ENCODE measurements around the gene ATP4B.

The ATP4B gene

DNA sequence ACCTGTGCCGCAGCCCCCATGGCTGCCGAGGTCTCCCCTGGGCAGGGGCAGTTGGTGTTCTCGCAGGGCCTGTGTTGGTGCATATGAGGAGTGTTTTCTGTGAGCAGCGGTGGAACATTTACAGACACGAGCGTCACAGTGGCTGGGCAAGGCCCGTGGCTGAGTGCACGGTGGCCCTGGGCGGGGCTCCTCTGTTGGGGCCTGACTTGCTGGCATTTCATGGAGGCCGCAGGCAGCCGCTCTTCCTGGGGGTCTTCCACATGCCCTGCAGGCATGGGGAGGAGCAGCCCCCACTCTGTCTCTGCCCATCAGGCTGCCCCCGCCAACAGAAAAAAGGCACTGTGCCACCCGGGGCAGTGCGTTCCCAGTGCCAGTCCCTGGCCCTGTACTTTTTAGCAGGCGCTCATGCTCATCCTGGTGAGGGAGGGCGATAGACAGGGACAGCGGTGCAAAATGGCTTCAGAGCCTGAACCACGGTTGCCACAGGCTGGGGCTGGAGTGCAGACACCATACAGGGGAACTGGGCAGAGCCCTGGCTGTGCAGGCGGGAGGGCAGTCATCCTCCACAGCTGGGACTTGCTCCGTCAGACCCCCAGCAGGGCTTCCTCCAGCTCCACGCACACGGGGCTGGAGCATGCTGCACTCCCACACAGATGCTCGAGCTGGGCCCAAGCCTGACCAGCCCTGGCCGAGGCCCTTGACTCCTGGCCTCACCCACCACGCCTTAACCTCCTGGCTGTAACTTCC is 49.9 kb downstream of the ATP4B start:
- DNase-seq (ENCODE audit: low spot score): no peak

DNA sequence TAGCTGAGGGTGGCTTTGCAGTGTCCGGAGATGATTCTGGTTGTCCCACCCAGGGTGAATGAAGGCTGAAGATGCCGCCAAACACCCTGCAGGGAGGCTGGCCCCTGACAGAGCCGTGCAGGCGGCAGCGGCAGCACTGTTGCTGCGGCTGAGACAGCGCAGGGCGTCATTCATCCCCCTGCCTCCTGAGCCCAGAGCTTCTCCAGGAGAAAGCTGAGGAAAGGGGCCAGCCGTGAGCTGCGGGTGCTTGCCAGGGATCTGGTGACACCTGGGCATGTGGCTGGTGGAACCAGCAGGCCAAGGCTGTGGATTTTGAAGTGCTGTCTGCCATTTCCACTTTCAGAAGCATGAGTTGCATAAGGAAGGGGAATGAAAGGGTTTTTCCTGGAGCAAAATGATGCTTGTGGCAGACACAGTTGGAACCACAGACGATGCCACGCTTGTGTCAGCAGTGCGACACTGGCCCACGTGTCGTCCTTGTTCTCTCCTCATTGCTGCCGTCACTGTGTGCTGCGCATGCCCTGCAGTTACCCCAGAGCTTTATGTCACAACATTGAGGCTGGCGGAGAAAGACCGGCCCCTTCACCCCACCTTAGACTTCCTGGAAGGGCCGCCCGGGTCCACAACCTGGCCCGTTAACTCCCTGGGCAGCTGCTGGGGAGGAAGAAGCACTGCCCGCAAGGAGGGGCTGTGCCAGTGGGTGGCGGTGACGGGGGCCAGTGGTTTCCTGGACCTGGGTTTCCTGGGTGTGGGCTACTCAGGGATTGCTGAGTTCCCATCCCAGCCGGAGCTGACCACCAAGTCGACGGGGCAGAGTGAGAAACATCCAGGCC is 50.7 kb downstream of the ATP4B start:
- DNase-seq (ENCODE audit: low spot score): no peak

DNA sequence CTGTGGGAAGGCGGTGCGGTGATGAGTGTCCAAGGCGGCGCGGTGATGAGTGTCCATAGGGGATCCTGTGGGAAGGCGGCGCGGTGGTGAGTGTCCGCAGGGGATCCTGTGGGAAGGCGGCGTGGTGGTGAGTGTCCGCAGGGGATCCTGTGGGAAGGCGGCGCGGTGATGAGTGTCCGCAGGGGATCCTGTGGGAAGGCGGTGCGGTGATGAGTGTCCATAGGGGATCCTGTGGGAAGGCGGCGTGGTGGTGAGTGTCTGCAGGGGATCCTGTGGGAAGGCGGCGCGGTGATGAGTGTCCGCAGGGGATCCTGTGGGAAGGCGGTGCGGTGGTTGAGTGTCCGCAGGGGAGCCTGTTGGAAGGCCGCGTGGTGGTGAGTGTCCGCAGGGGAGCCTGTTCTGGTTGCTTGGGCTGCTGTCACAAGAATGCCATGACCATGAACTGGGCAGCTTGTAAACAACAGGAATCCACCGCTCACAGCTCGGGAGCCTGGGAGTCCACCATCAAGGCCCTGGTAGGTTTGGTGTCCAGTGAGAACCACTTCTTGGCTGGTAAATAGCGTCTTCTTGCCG is 52.0 kb downstream of the ATP4B start:
- DNase-seq (ENCODE audit: low spot score): no peak

DNA sequence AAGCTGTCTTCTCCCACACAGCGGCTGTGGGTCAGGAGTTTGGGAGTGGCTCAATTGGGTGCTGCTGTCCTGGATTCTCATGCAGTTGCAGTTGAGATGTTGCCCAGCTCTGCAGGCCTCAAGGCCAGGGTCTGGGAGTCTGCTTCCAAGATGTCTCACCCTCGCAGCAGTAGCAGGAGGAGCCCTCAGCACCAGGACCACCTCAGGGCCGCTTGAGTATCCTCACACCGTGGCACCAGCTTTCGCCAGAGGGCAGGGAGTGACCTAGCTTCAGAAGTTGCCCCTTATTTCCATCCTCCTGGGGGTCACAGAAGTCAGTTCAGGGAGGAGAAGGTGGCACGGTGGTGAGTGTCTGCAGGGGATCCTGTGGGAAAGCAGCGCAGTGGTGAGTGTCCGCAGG is 52.5 kb downstream of the ATP4B start:
- DNase-seq (ENCODE audit: low spot score): no peak

DNA sequence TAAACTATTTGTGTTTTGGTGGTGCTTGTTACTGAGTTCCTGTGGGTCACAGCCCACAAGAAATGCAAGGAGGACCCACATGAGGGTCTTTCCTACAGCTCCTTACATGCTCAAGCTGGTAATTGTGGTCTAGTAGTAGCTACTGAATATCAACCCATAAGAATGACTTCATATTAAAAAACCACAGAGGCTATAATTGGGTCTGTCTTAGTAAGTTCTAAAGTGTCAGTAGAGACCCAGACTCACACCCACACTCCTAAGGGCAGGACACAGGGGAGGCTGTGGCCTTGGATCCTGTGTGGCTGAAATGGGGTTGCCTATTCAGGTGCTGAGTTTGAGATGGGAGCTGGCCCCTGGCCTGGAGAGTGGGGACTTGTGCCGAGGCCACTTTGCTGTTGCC is 53.8 kb downstream of the ATP4B start:
- no peak for DNase-seq (ENCODE audit: low spot score)

DNA sequence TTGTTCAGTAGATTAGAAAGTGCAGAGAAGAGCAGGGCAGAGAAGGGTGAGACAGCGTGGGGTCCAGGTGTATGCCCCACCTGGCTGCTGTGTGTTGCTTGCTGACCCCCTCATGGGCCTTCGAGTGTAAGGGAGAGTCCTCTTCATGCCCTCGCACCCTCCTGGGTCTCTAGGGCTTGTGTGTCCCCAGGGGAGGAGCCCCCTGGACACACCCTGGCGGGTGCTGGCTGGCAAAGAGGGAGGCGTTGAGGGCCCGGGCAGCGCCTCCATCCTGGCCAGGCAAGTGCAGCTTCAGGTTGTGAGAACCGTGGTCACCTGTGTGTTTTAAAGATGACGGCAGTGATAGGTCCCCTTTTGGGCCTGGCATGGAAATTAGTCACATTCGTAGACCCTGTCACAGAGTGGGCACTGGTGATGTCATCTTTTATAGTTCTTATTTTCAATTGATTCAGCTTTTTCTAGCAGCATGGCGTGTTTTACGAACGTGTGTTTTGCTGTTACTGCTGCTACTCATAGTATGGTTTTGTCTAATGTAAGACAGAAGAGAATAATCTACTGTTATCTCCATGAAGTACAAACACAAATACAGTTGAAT is 54.8 kb downstream of the ATP4B start:
- DNase-seq (ENCODE audit: low spot score): no peak

DNA sequence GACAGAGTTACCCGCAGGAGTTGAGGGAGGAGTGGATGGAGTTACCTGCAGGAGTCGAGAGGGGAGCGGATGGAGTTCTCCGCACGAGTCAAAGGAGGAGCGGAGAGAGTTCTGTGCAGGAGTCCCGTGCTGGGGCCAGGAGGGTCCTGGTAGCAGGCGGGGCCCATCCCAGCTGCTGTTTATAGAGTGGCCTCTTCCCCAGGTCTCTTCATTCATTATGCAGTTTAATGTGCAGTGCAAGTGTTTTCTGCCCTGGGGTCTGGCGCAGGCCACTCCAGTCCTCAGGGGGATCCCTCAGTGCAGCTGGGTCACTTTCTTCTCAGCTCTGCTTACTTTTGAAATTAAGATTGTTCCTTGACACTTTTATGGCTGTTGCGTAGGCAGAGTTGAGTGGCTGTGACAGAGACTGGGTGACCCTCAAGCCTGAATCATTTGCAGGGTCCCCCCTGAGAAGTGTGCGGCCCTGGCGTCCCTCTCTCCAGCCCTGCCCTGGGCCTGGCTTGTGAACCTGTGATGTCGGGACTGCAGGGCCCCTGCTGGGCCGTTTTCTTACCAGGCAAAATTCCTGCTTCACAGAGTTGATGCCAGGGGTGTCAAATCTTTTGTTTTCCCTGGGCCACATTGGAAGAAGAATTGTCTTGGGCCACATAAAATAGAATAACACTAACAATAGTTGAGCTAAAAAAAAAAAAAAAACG is 55.6 kb downstream of the ATP4B start:
- DNase-seq (ENCODE audit: low spot score): no peak

DNA sequence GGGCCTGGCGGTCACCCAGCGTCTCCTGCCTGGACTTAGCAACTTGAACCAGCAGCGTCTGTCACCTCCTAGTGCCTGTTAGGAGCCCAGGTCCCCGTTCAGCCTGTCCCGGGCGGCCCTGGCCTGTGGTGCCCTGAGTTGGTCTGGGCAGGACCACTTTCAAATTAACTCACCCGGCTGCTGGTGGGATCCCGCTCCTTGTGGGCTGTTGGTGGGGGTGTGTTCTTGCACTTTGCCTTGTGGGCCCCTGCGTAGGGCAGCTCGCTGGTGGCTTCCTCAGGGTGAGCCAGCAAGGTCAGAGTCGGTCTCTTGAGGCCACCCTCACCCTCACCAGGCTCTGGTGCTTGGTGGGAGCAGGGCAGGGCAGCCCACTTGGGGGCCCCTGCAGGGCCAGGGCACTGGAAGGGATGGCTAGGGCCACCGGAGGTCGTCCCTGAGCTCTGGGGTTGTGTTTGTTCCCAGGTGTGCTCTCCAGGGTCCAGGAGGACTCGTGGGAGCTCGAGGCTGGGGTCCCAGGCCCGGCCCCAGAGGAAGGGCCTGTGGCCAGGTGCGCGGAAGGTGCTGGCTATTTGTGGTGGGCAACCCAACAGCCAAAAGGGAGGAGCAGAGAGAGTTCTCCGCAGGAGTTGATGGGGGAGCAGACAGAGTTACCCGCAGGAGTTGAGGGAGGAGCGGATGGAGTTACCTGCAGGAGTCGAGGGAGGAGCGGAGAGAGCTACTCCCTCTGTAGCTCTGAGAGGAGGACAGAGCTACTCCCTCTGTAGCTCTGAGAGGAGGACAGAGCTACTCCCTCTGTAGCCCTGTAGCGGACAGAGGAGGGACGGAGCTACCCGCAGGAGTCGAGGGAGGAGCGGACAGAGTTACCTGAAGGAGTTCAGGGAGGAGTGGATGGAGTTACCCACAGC is 56.6 kb downstream of the ATP4B start:
- no peak for DNase-seq (ENCODE audit: low spot score)

DNA sequence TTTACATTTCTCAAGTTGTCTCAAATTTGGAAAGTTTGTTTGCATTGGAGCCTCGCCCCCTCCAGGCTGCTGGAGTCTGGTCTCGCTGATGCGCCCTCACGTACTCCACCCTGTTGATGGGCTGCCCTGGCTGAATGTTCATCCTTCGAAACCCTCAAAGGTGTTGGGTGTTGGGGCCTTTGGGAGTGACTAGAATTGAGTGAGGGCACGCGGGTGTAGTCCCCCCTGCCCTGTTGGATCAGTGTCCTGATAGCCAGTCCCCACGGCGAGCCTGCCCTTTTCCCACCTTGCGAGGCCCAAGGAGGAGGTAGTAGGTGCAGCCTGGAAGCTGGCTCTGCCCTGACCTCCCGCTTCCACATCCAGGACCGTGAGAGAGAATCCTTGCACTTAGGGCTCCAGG is 58.6 kb downstream of the ATP4B start:
- no peak for DNase-seq (ENCODE audit: low spot score)
